ENCODE measurements around the gene FRMD3.

FRMD3 gene

GRCh38 chr9:83471241-83471640 lies 67.0 kb downstream of the FRMD3 start:
- no peak for DNase-seq

GRCh38 chr9:83469722-83470121 lies 68.5 kb downstream of the FRMD3 start:
- DNase-seq = no peak

- no peak for DNase-seq
These were observed 69.4 kb downstream of the FRMD3 start for GRCh38 chr9:83468821-83469220.

GRCh38 chr9:83466877-83467276 lies 71.3 kb downstream of the FRMD3 start:
- DNase-seq = peak; percentile 27

- no peak for DNase-seq
These were observed 71.8 kb downstream of the FRMD3 start for GRCh38 chr9:83466351-83466750.

- DNase-seq = no peak
These were observed 78.4 kb downstream of the FRMD3 start for GRCh38 chr9:83459830-83460229.

- DNase-seq = no peak
These were observed 79.7 kb downstream of the FRMD3 start for GRCh38 chr9:83458530-83458929.

- DNase-seq = no peak
These were observed 81.2 kb downstream of the FRMD3 start for GRCh38 chr9:83457005-83457404.

GRCh38 chr9:83456226-83456625 lies 82.0 kb downstream of the FRMD3 start:
- DNase-seq = no peak

GRCh38 chr9:83454076-83454475 lies 84.1 kb downstream of the FRMD3 start:
- no peak for DNase-seq

- DNase-seq = peak; percentile 85
These were observed 86.9 kb downstream of the FRMD3 start for GRCh38 chr9:83451308-83451707.

GRCh38 chr9:83449983-83450382 lies 88.2 kb downstream of the FRMD3 start:
- DNase-seq = no peak

GRCh38 chr9:83449166-83449565 lies 89.0 kb downstream of the FRMD3 start:
- no peak for DNase-seq

- no peak for DNase-seq
These were observed 89.6 kb downstream of the FRMD3 start for GRCh38 chr9:83448626-83449025.

GRCh38 chr9:83447351-83447750 lies 90.8 kb downstream of the FRMD3 start:
- no peak for DNase-seq

GRCh38 chr9:83445703-83446265 lies 92.4 kb downstream of the FRMD3 start:
- no peak for DNase-seq

GRCh38 chr9:83444110-83444509 lies 94.1 kb downstream of the FRMD3 start:
- no peak for DNase-seq

- no peak for DNase-seq
These were observed 96.8 kb downstream of the FRMD3 start for GRCh38 chr9:83441390-83441789.

- no peak for DNase-seq
These were observed 97.6 kb downstream of the FRMD3 start for GRCh38 chr9:83440641-83441040.

- DNase-seq = no peak
These were observed 102.9 kb downstream of the FRMD3 start for GRCh38 chr9:83435301-83435700.

- DNase-seq = no peak
These were observed 103.9 kb downstream of the FRMD3 start for GRCh38 chr9:83434254-83434653.

- DNase-seq = no peak
These were observed 104.4 kb downstream of the FRMD3 start for GRCh38 chr9:83433846-83434245.

- DNase-seq = no peak
These were observed 105.2 kb downstream of the FRMD3 start for GRCh38 chr9:83432877-83433550.

- DNase-seq = no peak
These were observed 106.0 kb downstream of the FRMD3 start for GRCh38 chr9:83432104-83432627.
